Brain microvascular endothelial cell (primary cell): Measurements from ENCODE around the gene MYH10.

Experiments used
- DNase-seq: peaks from one replicate; pipeline ENCODE4 v3.0.0-alpha.2; 2020
- H3K27ac ChIP-seq: fragments of 250-450 bp; sonication (Bioruptor Pico); 2 replicates; pipeline ENCODE4 v1.5.1; 2020; ENCODE audit warnings: mild to moderate bottlenecking, moderate library complexity
- H3K27me3 ChIP-seq: fragments of 250-450 bp; sonication (Bioruptor Pico); replicated peaks from 2 replicates; pipeline ENCODE4 v1.5.1; 2020; ENCODE audit warnings: mild to moderate bottlenecking
- H3K36me3 ChIP-seq: fragments of 250-450 bp; sonication (Bioruptor Pico); replicated peaks from 2 replicates; pipeline ENCODE4 v1.5.1; 2020; ENCODE audit warnings: mild to moderate bottlenecking
- H3K4me3 ChIP-seq: 2 replicates; pipeline ENCODE4 v1.5.1; 2011; ENCODE audit warnings: low read depth, mild to moderate bottlenecking, control low read depth, low read length, moderate library complexity
- CTCF ChIP-seq: IDR thresholded peaks from 2 replicates; pipeline ENCODE4 v1.5.1; 2011; ENCODE audit warnings: low read depth, mild to moderate bottlenecking, moderate library complexity, low read length, control low read depth, inconsistent platforms; ENCODE audit errors: missing control alignments
- in situ Hi-C: cut with HindIII; loops from 2 replicates; pipeline ENCODE4 v1.10.0; 2017; ENCODE audit warnings: low sequenced_read_pairs, low pct_ligation_motif_present

The MYH10 gene

DNA sequence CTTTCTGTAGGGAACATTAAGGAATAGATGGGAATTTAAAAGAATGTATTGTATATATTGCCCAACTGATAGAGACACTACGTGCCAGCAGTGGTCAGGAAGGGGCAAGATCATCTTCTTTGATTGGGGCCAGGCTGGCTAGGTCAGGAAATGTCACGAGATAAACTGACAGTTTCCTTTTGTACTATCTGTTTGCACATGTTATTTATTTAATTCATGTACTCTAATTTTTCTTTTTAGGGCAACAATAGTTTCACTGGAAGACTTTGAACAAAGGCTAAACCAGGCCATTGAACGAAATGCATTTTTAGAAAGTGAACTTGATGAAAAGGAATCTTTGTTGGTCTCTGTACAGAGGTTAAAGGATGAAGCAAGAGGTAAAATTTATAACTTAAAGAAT, 182.2 kb downstream of the MYH10 start:
- in situ Hi-C loops = no loop called here
- DNase-seq = no peak
- no peak overlapping the region for H3K4me3 ChIP-seq
- no peak overlapping the region for H3K27ac ChIP-seq
- peaks cover 76% of the 10 kb centered on the region for H3K36me3 ChIP-seq
- H3K27me3 ChIP-seq = no peaks in the 10 kb centered on the region
- TF ChIP-seq CTCF = no peak

DNA sequence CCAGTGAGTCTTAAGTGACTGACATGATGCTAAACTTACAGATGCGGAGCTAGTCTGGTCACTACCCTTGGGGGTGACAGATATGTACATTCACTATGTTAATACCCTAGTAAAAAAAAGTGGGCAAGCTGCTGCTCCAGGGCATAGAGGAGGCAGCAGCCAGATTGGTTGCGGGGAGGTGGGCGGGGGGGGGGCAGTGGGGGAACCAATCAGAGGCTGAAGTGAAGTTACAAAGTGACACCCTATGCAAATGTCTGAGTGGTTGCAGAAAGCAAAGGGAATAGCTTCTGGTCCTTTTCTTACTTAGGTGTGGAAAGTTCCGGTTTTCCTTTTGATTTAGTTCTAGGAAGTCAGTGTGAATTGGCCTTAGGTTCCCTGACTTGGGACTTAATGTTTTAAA, 182.7 kb downstream of the MYH10 start:
- no peak overlapping the region for H3K4me3 ChIP-seq
- TF ChIP-seq CTCF = no peak
- no peaks in the 10 kb centered on the region for H3K27me3 ChIP-seq
- peaks cover 72% of the 10 kb centered on the region for H3K36me3 ChIP-seq
- H3K27ac ChIP-seq = no peak overlapping the region
- in situ Hi-C loops = no loop called here
- no peak for DNase-seq

DNA sequence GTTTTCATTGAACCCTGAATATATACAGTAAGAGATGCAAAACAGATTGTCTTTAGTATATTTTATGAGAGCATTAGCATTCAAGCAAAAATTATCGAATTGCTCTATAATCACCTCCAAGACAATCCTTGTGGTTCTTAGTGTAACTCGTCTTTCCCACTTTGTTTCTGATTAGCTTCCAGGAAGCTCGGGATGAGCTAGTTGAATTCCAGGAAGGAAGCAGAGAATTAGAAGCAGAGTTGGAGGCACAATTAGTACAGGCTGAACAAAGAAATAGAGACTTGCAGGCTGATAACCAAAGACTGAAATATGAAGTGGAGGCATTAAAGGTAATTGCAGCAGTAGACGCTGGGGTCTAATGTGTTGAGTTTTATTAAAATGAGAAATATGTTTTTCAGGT, 185.0 kb downstream of the MYH10 start:
- Histone ChIP-seq H3K36me3 (peaks cover 52% of the 10 kb centered on the region), H3K27me3 (no peaks in the 10 kb centered on the region), H3K27ac (no peak overlapping the region), H3K4me3 (no peak overlapping the region)
- TF ChIP-seq CTCF = no peak
- no peak for DNase-seq
- in situ Hi-C loops = no loop called here

DNA sequence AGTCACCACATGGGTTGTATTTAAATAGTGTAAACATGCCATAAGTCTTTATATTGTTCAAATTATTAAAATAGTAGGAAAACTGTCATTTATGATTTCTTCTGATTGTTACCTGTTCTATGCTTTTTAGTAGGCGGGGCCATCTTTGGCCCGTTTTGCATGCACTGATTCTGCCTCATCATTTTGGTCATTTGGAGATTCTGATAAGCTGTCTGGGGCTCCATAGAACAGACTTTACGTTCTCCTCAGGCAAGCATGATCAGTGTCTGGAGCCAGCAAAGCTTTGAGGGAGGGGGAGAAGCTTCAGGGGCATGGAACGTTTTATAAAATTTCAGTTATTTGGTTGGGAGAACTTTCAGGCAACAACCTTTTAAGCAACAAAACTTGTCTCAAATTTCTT, 186.0 kb downstream of the MYH10 start:
- Histone ChIP-seq H3K36me3 (peaks cover 45% of the 10 kb centered on the region), H3K27ac (no peak overlapping the region), H3K27me3 (no peaks in the 10 kb centered on the region), H3K4me3 (no peak overlapping the region)
- in situ Hi-C loops = no loop called here
- no peak for TF ChIP-seq CTCF
- no peak for DNase-seq

- TF ChIP-seq CTCF = no peak
- no peak overlapping the region for H3K27ac ChIP-seq
- no peak overlapping the region for H3K4me3 ChIP-seq
- DNase-seq = no peak
- no peaks in the 10 kb centered on the region for H3K27me3 ChIP-seq
- H3K36me3 ChIP-seq = peaks cover 37% of the 10 kb centered on the region
- in situ Hi-C loops = no loop called here
Observed at GRCh38 chr17:8443756-8444155, 186.8 kb downstream of the MYH10 start.

DNA sequence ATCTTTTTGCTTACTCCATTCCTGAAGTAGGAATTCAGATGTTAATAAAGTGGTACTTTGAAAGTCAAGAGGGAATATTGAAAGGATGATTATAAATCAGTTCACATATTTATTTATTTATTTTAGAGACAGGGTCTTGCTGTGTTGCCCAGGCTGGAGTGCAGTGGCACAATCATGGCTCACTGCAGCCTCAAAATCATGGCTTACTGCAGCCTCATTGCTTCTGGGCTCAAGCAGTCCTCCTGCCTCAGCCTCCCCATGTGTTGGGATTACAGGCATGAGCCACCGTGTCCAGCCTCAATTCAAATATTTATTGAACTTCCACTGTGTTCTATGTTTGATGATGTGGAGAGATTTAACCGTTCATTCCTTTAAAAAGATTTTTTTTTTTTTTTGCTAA, 188.2 kb downstream of the MYH10 start:
- in situ Hi-C loops = no loop called here
- Histone ChIP-seq H3K4me3 (no peak overlapping the region), H3K27me3 (no peaks in the 10 kb centered on the region), H3K36me3 (peaks cover 29% of the 10 kb centered on the region), H3K27ac (no peak overlapping the region)
- DNase-seq = no peak
- no peak for TF ChIP-seq CTCF
